HG03095 (cell line): ENCODE measurements around the gene CAMKV.
A peak's percentile ranks its signal among the peaks of the same experiment; 100 is the strongest.
"Not testable (repeated sequence)": the region's sequence is repeated elsewhere in the genome, so short reads cannot be mapped to it uniquely, and the experiment has no call there.

Source experiments
- ATAC-seq: cut with Tn5 transposase; IDR thresholded peaks from one replicate; pipeline ENCODE4 v1.9.1; 2021; ENCODE audit warnings: moderate library complexity; ENCODE audit not compliant: unreplicated experiment

Gene CAMKV

DNA sequence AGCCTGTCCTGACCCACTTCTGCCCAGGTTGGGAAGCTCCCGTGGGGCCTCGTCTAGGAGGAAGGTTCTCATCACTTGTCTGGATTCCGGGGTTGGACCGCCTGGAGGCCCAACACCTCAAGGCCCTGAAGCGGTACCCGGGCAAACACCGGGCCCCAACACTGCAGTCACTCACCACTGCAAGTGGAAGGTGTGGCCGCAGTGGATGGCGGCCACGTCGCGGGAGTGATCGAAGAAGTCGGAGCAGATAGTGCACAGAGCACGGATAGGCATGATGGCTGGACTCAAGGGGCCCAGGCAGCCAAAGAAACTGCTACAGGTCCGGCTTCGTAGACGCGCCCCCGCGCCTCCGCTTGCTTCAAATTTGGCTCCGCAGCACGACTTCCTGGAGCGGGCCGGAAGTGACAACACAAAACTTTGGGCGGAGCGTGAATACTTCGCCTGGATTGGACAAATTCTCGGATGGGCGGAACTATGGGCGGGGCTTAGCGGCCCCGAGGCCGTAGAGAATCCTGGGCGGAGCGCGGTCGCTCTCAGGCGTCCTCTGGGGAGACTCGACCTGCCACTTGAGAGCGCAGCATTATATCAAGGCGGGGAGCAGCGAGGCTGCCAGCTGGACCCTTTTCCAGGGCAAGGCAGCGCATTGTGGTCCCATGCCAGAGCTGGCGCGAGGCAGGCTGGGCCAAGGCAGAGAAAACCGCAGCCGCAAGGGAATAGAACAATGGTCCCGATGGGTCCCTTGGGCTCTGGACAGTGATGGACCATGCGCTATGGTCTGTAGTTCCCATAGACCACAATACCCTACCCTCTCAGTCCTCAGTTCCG, 13.3 kb downstream of the CAMKV start, which contains the start of gene TRAIP:
TSS of gene TRAIP (minus strand) at position 384 of the 825 bp plus-strand sequence. CDS start at position 273, 111 bp downstream.
- ATAC-seq: peak; percentile 94

DNA sequence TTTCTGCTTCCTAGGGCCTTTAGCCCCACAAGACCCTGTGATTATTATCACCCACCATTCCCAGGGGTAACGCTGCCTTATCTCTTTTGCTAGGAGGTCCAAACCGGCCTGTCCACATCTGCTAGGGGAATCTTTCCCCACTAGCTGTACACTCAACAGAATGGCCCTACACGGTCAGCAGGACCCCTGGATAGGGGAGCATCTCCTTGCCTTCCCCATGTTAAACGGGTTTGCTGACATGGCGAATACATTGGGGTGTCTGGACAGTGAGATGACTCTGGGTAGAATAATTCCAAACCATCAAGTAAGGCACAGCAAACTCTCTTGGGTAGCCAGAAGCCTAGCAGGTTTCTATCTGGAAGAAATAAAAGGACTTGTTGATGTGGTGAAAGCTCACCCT, 14.0 kb downstream of the CAMKV start:
- ATAC-seq: no peak

DNA sequence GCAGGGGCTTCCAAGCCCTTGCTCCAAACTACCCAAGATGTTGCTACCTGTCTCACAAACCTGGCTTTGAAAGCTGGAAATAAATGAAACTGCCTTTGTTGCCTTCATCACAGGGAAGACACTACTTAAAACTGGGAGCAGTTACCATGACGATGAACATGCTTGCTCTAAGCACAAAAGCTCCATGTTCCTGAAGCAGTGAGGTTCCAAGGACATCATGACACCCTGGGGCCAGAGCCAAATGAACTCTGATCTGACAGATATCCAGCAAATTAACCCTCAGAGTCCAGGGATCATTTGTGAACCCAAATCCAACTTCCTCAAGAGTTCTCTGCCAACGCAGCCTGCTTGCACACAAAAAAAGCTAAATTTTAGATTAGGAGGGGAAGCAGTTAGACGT, 24.0 kb downstream of the CAMKV start:
- no peak for ATAC-seq

DNA sequence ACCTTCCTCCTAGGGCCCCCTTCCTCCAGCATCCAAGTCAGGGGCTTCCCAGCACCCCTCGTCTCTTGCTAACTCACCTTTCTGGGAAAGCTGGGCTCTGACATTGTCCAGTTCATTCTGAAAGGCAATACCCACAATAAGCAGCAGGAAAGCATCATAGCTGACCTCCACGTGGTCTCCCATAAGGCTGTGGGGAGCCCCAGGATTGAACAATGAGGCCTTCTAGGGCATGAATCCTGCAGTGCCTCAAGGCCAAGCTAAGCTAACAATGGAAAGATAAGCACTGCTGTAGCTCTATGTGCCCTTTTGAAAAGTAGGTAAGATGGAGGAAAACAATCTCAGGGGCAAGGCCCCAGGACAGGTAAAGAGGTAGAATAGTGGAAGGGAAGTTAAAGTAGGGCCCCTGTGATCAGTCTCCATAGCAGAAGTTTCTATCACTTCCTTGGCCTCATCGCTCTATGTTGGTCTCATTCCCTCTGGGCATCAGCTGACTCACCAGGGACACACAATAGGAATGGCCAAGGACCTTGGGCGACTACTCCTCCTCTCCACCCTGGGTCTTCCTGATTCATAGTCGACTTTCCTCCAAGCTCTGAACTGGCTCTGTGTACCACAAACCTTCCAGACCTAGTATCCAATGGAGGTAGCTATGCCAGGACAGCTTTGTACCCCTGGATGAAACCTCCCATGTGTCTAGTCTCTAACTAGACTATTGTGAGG, 25.1 kb downstream of the CAMKV start:
- no peak for ATAC-seq

DNA sequence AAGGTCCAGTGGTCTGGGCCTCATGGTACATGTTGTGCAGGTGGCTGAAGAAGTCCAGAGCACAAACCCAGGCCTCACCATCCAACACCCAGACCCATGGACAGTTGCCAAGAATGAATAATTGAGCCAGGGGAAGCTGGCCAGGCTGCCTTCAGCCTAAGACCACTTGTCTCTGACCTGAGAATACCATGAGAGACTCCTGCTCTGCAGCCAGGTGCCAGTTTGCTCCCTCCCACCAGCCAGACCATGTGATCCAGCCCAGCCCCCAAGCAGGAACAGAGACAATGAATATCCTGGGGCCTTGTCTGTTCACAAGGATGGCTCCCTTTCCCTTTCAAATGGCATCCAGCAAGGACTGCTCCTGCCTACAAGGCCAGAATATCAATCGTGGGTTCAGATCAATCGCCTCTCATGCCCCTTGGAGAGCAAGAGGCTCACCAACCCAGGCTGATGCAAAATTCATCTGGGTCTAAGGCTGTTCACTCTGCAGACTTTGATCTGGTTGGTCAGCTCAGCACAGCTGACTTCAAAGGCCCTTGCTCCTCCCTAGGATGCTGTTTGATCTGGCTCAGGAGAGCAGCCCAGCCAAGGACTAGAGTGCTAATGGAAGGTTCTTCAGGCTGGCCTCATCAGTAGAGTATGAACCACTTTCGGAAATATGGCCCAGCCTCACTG, 26.7 kb downstream of the CAMKV start:
- no peak for ATAC-seq

DNA sequence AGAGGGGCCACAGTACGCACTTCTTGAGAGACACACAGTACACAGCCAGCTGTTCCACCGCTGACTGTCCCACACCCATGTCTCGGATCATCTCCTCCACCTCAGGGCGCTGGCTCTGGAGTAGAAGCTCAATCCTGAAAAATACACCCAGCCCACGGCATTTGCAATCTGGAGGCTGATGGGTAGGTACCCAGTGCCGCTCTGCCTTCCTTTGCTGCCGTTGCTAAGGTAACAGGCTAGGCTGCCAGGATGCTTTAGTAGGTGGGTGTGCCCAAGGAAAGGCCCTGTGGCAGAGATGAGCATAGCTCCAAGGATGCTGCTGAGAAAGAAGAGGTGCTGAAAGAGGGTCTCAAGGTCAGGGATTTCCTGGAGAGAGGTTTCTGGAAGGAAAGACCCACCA, 27.9 kb downstream of the CAMKV start:
- ATAC-seq: no peak

DNA sequence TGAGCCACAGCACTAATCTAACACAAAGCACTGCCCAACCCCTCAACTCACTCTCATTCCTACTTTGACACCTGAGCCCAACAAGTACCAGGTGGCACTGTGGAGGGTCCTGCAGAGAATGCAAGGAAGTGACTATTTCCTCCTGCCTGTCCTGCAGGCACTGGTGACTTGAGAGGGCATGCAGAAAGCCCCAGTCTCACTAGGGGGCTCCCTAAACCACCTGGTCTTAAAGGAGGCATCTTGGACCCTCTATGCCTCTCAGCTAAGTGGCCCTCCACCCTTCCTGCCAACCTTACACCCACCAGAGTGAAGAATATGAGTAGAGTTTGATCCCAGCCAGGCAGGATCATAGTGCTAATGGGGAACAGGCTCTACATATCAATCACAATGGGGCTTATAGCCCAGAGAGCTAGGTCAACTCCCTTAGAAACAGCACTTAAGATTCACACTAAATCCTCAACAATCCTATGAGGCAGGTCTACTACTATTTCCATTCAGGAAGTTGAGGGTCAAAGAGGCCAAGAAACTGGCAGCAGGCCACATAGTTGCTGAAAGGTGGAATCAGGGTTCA, 28.5 kb downstream of the CAMKV start:
- no peak for ATAC-seq

DNA sequence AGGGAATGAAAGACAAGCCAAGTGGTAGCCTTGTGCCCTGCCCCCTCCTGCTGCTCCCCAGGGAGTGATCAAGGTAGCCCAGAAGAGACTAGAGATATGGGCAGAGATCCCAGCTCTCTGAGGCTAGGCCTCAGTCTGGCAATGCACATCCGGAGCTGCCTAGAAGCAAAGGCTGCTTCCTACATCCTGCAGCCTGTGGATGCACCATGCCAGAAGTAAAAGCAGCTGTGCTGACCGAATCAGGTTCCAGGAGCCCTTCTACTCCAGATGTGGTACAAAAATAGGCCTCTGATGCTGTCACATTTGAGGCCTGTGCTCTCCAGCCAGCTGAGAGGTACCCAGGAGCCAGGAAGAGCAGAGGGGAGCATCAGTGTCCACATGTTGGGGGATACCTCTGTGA, 29.3 kb downstream of the CAMKV start:
- ATAC-seq: no peak

DNA sequence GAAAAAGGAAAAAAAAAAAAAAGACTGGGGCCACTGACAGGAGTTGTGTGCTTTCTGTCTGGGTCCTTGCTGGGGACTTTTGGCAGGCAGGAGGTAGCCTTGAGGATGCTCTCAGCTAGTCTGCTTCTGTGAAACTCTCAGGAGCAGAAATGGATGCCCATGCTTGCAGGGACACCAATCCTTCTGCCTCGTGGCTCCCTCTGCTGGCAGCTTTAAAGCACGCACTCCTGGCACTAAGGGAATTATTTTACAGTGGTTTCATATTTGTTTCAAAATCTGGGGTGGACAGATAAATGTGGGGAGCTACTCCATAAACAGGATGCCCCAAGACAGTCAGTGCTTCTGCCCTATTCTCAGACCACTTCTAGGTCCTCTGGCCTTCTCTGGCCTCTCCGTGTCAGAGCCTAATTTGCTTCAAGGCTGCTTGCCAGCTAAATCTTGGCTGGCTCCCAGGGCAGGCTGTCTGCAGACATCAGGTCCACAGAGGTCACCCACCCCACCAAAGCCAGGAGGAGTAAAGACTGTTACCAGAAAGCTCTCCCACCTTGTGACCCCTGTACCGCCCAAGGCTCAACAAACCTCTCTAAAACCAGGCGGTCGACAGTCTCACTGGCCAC, 30.4 kb downstream of the CAMKV start:
- no peak for ATAC-seq

DNA sequence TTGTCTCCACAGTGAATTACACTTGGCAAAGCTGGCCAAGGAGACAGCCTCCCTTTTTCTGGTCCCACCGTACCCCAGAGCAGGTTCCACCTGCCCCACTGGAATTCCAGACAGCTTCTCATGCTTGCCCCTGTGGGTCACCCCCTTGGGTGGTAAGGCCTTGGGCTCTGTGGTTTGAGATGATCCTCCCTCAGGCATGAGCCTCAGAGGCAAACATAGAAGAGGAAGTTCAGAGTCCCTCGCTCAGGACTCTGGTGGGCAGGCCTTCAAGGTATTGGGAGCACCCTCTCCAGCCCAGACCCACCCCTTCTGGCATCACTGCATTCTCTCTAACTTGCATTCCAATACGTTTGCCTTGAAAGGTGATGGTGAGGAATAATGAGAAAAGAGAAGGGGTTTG, 38.4 kb downstream of the CAMKV start:
- no peak for ATAC-seq

DNA sequence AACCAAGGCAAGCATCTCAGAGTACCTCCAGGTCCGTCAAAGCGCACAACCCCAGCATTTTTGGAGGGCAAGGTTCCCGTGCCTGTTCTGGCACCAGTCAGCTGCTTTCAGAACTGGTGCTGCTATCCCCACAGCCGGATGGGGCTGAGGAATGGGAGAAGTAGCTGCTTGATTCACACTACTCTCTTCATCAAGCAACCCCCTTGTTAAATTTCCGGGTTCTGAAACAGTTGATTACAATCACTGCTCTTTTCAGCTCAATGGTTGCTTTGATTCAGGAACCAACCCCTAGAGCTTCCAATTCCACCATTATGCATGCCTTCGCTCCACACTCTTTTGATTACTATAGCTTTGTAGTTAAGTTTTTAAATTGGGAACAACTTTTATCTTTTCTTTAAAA, 43.7 kb downstream of the CAMKV start:
- no peak for ATAC-seq

DNA sequence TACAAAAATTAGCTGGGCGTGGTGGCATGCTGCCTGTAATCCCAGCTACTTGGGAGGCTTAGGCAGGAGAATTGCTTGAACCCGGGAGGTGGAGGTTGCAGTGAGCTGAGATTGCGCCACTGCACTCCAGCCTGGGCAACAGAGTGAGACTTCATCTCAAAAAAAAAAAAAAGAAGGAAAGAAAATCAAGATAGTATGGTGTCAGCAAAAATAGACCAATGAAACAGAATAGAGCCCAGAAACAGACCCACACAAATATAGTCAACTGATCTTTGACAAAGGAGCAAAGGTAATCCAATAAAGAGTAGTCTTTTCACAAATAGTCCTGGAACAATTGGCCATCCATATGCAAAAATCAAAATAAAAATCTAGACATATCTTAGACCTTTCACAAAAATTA, 46.6 kb downstream of the CAMKV start:
- ATAC-seq: not testable (repeated sequence)

DNA sequence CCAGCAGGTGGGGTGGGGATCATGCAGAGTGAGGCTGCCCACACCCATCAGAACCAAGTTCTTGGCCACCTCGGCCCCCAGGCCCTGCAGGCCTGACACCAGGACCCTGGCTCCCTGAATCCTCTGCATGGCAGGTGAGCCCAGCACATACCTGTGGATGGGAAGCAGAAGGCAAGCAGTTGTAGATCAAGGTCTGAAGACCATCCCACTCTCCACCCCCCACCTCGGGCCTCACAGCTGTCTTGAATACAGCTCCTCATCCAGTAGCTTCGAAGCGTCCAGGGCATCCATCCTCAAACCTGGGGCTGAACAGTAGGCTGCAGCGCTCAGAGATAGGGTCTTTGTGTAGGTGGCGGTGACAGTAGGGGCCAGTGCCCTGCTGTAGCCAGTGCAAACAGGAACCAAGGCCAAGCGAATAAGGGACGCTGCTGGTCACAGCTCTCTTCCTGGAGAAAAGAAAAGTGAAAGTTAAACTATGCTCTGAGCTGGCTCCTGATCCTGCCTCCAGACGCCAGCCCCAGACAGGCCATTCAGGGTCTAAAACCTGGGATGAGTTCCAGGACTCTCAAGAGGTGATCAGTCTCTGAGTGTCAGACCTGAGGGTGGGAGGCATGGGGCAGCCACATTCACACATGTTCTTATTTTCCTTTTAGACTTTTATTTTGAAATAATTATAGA, 56.1 kb downstream of the CAMKV start, which contains the start of gene UBA7:
TSS of gene UBA7 (minus strand) at position 457 of the 678 bp plus-strand sequence. CDS start at position 291, 166 bp downstream.
- ATAC-seq: peak; percentile 81

DNA sequence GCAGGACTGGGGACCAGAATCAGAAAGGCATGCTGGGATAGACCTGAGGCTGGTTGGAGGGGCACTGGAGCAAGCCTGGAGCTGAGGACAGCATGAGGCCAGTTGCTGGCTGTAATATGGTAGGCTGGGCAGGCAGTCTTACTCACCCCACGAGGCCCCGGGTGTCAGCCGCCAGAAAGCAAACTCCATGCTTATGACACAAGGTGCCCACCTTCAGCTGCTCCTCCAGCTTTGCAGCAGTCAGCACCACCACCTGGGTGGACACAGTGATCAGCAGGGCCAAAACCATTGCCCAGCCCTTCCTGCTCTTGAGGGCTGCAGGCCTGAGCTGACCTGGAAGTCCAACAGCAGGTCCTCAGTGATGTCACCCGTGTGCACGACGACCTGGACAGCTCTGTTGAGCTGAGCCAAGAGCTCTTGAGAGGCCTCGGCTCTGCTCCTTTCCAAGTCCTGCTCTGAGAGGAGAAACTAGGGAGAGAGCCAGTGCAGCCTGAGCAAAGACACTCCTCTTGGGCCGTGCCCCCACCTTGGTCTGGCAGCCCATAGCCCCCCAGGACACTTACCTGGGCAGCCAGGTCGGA, 56.7 kb downstream of the CAMKV start:
- ATAC-seq: no peak
